Islet of Langerhans (tissue), 1 donor: Measurements from ENCODE around the gene MBD5.

Source experiments
- FAIRE-seq: peaks from one replicate; lab custom pipeline; 2011; peaks lifted over from hg19 to GRCh38; lab: Jason Lieb, UNC

MBD5 gene

GRCh38 chr2:148306027-148306426 is 285.1 kb downstream of the MBD5 start:
- FAIRE-seq: no peak

DNA sequence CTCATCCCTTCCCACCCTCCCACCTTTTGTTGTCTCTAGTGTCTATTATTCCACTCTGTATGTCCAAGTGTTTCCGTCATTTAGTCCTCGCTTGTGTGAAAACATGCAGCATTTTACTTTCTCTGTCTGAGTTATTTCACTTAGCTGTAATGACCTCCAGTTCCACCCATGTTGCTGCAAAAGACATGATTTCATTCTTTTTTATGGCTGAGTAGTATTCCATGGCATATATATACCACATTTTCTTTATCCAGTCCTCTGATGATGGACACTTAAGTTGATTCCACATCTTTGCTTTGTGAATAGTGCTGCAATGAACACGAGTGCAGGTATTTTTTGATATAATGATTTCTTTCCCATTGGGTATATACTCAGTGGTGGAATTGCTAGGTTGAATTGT is 296.7 kb downstream of the MBD5 start:
- no peak for FAIRE-seq

GRCh38 chr2:148338541-148338940 is 317.6 kb downstream of the MBD5 start:
- FAIRE-seq: no peak

DNA sequence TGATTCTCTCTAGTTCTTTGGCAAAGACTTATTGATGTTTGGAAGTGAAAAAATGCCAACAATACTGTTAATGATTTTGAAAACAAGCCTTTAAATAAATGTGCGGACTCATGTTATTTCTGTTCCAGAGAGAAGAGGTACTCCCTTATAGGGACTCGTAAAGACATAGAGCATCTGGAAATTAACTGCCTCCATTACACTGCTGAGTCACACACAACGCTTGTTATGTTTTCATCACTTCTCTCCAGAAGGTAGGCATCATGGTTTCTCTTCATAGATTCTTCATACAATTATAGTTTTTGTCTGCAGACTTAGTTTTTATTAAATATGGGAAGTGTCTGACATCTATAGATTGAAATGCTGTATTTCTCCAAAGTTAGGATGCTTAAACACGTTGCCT is 321.2 kb downstream of the MBD5 start:
- FAIRE-seq: no peak

DNA sequence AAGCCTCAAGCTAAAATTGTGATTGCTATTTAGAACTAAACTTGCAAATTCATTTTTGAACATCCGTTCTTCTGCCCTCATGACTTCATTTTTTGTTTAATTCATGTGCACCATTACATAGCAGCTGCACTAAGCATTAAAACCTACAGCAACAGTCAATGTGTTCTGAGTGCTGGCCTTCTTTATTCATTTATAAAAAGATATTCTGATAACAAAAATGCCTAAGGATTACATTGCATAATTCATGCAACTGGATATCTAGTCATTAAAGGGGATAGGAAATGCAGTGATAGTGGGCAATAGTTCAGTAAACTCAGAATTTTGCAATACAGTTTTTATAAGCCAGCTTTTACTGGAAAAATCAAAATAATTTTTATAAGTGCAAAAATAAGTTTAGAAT is 329.3 kb downstream of the MBD5 start:
- no peak for FAIRE-seq

DNA sequence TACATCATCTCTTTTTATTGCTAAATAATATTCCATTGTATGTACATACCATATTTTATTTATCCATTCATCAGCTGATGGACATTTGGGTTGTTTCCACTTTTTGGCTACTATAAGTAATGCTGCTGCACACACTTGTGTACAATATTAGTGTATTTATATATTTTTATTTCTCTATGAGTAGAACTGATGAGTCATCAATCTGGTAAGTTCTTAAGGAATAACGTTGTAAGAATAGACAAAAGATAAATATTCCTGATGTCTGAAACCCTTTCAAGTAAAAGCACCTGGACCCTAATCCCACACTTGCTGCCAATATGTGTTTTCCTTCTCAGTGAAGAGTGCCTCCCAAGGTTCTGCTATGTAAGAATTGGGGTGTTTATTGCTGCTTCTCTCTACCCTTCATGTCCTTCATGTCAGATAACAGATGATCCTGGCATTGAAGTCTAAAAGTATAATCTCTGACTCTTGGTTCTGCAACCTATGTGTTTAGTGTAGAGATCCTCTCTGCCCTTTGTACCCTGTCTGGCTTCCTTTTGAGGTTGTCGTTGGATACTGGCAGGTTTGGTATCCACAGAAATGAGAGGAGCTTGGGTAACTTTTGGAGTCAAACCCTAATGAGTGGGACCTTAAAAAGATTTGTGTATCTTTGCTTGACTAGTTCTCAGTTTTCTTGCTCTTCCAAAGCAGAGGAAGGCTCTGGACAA is 330.7 kb downstream of the MBD5 start:
- no peak for FAIRE-seq

DNA sequence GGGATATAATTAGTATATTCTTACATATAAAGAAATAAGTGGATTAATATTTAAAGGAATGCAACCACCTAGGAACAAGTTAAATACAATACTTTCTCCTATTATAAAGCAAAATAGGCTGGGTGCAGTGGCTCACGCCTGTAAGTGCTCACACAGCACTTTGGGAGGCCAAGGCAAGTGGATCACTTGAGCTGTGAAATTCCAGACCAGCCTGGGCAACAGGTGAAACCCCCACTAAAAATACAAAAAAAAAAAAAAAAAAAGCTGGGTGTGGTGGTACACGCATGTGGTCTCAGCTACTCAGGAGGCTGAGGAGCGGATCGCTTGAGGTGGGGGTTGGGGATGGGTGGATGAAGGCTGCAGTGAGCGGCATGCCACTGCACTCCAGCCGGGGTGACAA is 337.5 kb downstream of the MBD5 start:
- no peak for FAIRE-seq

DNA sequence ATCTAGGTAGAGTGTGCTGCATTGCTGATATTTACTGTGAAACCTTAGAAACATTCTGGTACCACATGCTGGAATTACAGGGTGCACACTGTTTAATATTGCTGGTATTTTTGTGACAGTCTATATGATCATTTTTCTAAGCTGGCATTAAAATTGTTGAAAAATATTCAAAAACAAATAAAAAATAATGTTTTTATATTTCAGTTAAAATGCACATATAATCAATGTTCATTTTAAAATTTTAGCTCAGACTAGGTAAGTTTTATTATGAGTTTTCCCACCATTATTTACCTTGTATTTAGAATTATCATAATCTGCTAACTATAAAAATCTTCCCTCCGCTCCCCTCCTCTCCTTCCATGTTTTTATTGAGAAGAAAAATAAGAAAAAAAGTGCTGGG is 339.8 kb downstream of the MBD5 start:
- no peak for FAIRE-seq

DNA sequence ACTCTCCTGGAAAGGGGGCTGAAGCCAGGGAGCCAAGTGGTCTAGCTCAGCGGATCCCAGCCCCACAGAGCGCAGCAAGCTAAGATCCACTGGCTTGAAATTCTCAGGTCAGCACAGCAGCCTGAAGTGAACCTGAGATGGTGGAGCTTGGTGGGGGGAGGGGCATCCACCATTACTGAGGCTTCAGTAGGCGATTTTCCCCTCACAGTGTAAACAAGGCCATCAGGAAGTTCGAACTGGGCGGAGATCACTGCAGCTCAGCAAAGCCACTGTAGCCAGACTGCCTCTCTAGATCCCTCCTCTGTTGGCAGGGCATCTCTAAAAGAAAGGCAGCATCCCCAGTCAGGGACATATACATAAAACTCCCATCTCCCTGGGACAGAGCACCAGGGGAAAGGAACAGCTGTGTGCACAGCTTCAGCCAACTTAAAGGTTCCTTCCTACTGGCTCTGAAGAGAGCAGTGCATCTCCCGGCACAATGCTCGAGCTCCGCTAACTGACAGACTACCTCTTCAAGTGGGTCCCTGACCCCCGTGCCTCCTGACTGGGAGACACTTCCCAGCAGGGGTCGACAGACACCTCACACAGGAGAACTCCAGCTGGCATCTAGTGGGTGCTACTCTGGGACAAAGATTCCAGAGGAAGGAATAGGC is 341.4 kb downstream of the MBD5 start:
- FAIRE-seq: no peak

DNA sequence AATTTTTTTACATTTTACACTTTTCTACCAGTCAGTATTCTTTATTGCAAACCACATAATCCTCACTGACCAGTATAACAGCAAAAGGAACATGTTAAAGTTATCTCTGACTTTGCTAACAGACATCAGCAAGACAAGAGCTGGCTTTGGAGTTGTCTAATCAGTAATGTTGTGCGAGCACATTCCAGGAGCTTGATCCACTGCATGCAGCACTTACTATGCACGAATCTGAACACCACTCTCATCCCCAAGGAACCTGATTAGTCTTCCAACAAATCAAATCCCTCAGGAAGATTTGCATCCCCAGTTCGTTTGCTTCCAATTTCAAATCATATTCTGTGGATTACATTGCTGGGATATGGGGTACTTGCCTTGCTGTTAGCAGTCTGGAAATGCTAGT is 354.3 kb downstream of the MBD5 start:
- no peak for FAIRE-seq

DNA sequence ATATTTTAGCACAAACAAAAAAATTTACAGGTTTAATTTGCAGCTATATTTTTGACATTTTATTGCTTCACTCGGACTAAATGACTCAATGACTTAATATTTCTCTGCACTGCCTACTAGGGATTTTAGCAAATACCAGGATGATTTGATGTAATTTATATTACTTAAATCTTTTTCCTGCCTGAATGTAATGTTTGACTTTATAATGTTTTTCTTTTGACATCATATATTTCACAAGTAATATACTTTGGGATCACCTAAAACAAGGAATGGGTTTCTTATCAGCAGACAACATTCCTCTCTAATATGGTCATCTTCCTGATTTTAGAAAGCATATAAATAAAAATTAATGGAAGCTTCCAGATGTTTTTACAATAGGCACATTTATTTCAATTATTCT is 370.4 kb downstream of the MBD5 start:
- peak; percentile 62 for FAIRE-seq

DNA sequence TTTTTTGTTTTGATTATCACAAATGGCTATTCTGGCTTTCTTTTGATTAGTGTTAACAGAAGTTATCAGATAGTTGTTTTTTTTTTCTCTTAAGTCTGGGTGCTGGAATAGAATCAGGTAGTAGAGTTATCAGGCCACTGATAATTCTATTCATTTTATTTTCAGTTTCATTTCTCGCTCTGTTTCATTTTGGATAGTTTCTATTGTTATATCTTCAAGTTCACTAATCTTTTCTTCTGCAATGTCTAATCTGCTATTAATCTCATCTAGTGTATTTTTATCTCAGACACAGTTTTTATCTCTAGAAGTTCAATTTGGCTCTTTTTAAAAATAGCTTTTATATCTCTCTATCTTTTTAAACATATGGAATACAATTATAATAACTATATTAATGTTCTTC is 381.9 kb downstream of the MBD5 start:
- no peak for FAIRE-seq

DNA sequence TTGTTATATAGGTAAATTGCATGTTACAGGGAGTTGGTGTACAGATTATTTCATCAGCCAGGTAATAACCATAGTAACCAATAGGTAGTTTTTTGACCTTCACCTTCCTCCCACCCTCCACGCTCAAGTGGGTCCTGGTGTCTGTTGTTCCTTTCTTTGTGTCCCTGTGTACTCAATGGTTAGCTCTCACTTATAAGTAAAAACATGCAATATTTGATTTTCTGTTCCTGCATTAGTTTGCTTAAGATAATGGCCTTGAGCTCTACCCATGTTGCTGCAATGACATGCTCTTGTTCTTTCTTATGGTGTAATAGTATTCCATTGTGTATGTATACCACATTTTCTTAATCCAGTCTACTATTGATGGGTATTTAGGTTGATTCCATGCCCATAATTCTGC is 390.0 kb downstream of the MBD5 start:
- no peak for FAIRE-seq

GRCh38 chr2:148416248-148416647 is 395.4 kb downstream of the MBD5 start:
- no peak for FAIRE-seq

DNA sequence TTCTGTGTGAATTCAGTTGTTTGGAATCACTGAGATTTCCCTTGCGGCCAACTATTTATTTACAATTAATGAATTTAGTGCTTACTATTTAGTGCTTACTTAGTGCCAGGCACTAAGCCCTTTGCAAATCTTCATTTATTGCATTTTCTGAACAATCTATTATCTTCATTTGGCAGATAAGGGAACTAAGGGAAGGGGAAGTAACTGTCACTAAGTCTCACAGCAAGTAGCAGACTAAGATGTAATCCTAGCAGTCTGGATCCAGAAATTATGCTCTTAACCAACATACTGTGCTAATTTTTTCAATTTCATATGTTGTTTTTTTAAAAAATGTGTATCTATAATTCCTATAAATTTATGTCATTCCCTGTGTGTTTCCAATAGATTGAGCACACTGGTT is 409.2 kb downstream of the MBD5 start:
- FAIRE-seq: no peak

GRCh38 chr2:148447877-148448276 is 427.0 kb downstream of the MBD5 start:
- FAIRE-seq: no peak

DNA sequence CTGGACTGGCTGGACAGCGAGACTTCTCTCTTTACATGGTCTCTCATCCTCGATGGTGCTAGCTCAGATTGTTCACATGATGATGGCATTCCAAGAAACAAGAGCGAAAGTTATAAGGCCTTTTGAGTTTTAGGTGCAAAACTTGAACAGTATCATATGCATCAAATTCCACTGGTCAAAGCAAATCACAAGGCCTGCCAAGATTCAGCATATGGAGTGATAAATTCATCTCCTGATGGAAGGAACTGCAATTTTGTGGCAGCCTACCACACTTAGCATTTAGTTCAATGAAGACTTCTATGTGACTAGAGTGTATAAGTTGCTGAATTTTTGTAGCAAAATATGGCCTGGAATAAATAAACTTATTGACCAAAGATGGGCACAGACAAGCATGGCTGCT is 429.6 kb downstream of the MBD5 start:
- no peak for FAIRE-seq

GRCh38 chr2:148451046-148451445 is 430.2 kb downstream of the MBD5 start:
- no peak for FAIRE-seq

DNA sequence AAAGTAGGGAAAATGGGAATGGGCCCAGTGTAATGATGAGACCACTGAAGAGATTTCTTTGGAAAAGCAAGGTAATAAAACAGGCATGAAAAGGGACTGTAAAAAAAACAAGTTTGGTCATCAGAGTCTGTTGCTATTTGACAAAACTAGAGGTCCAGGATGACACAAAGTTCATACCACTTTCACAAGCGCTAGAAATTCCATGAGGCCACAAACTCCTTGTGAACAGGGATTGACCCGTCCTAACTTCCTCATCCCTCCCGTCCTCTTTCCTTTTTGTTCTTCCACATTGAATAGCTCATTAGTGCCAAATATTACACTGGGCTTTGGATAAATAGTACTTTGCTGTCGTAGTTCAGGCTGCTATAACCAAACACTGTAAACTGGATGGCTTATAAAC is 434.9 kb downstream of the MBD5 start:
- FAIRE-seq: no peak

DNA sequence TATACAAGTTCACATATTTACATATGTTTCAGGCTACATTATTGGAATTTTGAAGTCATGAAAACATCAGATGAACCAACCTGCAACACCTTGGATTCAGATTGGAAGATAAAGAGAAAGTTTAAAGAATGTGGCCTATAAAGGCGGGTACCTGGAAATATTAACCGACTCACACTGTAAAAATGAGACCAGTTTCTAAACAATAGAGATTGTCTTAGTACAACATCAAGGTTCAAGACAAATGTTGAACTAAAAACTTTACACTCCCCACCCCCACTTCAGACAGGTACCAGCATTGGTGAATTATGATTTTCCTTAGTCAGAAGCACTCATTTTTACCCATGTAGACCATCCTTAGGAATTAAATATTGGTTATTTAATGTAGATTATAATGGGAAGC is 437.3 kb downstream of the MBD5 start:
- FAIRE-seq: no peak

DNA sequence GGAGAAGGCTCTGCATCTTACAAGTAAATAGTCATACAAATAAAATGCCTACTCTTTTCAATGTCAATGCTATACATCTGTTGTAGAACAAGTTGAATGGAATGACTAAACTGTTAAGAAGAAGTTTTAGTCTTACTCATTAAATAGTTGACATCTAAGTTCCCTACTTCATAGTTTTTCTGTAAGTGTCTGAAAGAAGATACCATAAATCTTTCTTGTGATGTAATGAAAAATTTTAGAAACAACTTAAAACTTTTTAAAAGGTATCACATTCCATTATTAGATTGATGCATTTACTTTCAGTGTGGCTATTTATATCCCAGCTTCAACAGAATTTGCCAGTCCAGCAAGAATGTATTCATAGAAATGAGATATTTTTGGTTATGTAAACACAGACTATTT is 438.5 kb downstream of the MBD5 start:
- peak; percentile 21 for FAIRE-seq

- FAIRE-seq: no peak
These were observed 441.0 kb downstream of the MBD5 start for GRCh38 chr2:148461876-148462275.

GRCh38 chr2:148475626-148476025 is 454.7 kb downstream of the MBD5 start:
- no peak for FAIRE-seq

DNA sequence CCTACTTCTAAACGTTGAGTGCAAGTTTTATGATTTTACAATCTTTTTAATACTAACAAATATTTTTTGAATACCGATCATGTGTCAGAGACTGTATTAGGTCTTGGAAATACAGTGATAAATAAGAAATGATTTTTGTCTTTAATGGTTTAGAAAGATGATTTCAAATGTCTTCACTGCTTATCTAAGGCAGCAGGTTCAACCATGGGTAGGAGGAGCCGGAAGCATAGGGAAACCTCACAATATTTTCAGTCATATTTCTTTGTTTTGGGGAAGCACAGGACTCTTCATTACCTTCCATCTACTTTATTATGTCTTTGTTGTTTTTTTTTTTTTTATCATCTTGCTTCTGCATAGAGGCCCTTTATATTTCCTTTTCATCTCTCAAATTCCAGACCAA is 458.5 kb downstream of the MBD5 start:
- no peak for FAIRE-seq
